CD4-positive, alpha-beta T cell (primary cell): ENCODE measurements around the gene RPLP2. TPM values are rescaled to one million over a fixed set of nuclear protein-coding genes. Genes with fewer than 3 reads are reported as not detected.

Experiments used
- ATAC-seq: fragments of 200-7000 bp; cut with Tn5 transposase; one replicate; pipeline ENCODE4 v1.10.0; 2022; ENCODE audit warnings: mild to moderate bottlenecking; ENCODE audit not compliant: poor library complexity
- CTCF ChIA-PET: fragments of 350-600 bp; sonication (Branson Sonifier 250); formaldehyde crosslinking; loops from one replicate; lab custom pipeline; 2021; ENCODE audit warnings: antibody characterized with exemption, inconsistent platforms; lab: Charles Lee
- POLR2A ChIA-PET: fragments of 350-600 bp; sonication (Branson Sonifier 250); formaldehyde crosslinking; loops from one replicate; lab custom pipeline; 2021; ENCODE audit warnings: antibody characterized with exemption, inconsistent platforms; lab: Charles Lee
- DNase-seq, 14 experiments: peaks; one replicate each; pipeline ENCODE4 v3.0.0-alpha.2; 2013 to 2020; ENCODE audit warnings: mixed read lengths in 2 of 14
- H3K27ac ChIP-seq, 2 donors: one replicate each; pipeline versions ENCODE4 v1.5.1 to v1.7.0; 2013; ENCODE audit warnings: low read length in 2 of 2, low read depth in 1 of 2, mild to moderate bottlenecking in 1 of 2
- H3K27me3 ChIP-seq, 2 experiments: 1 replicate in 1 of 2; 2 replicates in 1 of 2; pipeline versions ENCODE4 v1.6.1 to v1.7.0; 2013; ENCODE audit warnings: low read length in 2 of 2, control low read depth in 1 of 2, mild to moderate bottlenecking in 1 of 2, moderate library complexity in 1 of 2; ENCODE audit not compliant: insufficient read depth in 2 of 2, control insufficient read depth in 1 of 2
- H3K36me3 ChIP-seq: one replicate; pipeline ENCODE4 v1.6.1; 2013; ENCODE audit warnings: low read length, control low read depth; ENCODE audit not compliant: insufficient read depth
- H3K4me1 ChIP-seq: one replicate; pipeline ENCODE4 v1.6.1; 2013; ENCODE audit warnings: low read length, control low read depth; ENCODE audit not compliant: insufficient read depth
- H3K4me3 ChIP-seq: one replicate; pipeline ENCODE4 v1.5.1; 2013; ENCODE audit warnings: mild to moderate bottlenecking, low read length, moderate library complexity
- H3K9me3 ChIP-seq, 2 experiments: 1 replicate in 1 of 2; 2 replicates in 1 of 2; pipeline versions ENCODE4 v1.6.1 to v1.7.0; 2013; ENCODE audit warnings: low read length in 2 of 2, mild to moderate bottlenecking in 2 of 2, control low read depth in 1 of 2, moderate library complexity in 1 of 2; ENCODE audit not compliant: control insufficient read depth in 1 of 2, insufficient read depth in 1 of 2
- H3K27ac Mint-ChIP-seq: one replicate; pipeline ENCODE4 v1.8.0; 2020; ENCODE audit warnings: mixed read lengths
- H3K27me3 Mint-ChIP-seq: one replicate; pipeline ENCODE4 v1.8.0; 2021; ENCODE audit warnings: mixed read lengths
- H3K36me3 Mint-ChIP-seq: one replicate; pipeline ENCODE4 v1.8.0; 2021; ENCODE audit warnings: low read depth, mixed read lengths
- H3K4me1 Mint-ChIP-seq: one replicate; pipeline ENCODE4 v1.8.0; 2021; ENCODE audit warnings: low read depth, mixed read lengths
- H3K4me3 Mint-ChIP-seq: one replicate; pipeline ENCODE4 v1.8.0; 2020; ENCODE audit warnings: mild to moderate bottlenecking, mixed read lengths
- H3K9me3 Mint-ChIP-seq: one replicate; pipeline ENCODE4 v1.8.0; 2020; ENCODE audit warnings: mixed read lengths
- intact Hi-C, 2 experiments: fragments of 100-400 bp; cut with DNase I in 1 of 2; cut with micrococcal nuclease in 1 of 2; formaldehyde crosslinking; loops; one replicate each; pipeline versions ENCODE4 v1.15.1 to v1.9.0; 2023 to 2025; cut with DNase I, micrococcal nuclease
- total RNA-seq, 174 experiments: library from RNA in 2 of 174; stranded (reverse) in 2 of 174; gene quantifications; one replicate each; pipeline ENCODE4 v1.2.3 and lab custom pipeline; 2021 to 2026
- TF ChIP-seq, protein P1 (sequence below): fragments of 200-600 bp; IDR thresholded peaks from one replicate; pipeline ENCODE4 v1.8.0; 2022; ENCODE audit warnings: antibody characterized with exemption, mild to moderate bottlenecking

The RPLP2 gene
- total RNA-seq, 2 experiments from 2014 or later: 5,234 to 5,390 TPM

GRCh38 chr11:779955-780532 is 29.7 kb upstream of the RPLP2 start:
- H3K4me3 Mint-ChIP-seq: peak overlapping the region; percentile 70
- Histone ChIP-seq H3K9me3 (no peaks in the 10 kb centered on the region), H3K27me3 (no peaks in the 10 kb centered on the region), H3K4me1 (peaks cover 41% of the 10 kb centered on the region), H3K4me3 (no peak overlapping the region), H3K36me3 (no peaks in the 10 kb centered on the region), H3K27ac (no peak overlapping the region)
- TF ChIP-seq, protein P1, sequence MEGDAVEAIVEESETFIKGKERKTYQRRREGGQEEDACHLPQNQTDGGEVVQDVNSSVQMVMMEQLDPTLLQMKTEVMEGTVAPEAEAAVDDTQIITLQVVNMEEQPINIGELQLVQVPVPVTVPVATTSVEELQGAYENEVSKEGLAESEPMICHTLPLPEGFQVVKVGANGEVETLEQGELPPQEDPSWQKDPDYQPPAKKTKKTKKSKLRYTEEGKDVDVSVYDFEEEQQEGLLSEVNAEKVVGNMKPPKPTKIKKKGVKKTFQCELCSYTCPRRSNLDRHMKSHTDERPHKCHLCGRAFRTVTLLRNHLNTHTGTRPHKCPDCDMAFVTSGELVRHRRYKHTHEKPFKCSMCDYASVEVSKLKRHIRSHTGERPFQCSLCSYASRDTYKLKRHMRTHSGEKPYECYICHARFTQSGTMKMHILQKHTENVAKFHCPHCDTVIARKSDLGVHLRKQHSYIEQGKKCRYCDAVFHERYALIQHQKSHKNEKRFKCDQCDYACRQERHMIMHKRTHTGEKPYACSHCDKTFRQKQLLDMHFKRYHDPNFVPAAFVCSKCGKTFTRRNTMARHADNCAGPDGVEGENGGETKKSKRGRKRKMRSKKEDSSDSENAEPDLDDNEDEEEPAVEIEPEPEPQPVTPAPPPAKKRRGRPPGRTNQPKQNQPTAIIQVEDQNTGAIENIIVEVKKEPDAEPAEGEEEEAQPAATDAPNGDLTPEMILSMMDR: no peak
- H3K27me3 Mint-ChIP-seq: no peaks in the 10 kb centered on the region
- no peaks in the 10 kb centered on the region for H3K36me3 Mint-ChIP-seq
- ATAC-seq (no peak), DNase-seq (no peak)
- H3K9me3 Mint-ChIP-seq: no peaks in the 10 kb centered on the region
- POLR2A ChIA-PET: interaction anchor here (1.5 kb wide), 1 partner anchor 205 kb away, joined by 3 read pairs; no protein-coding TSS in a partner anchor
- CTCF ChIA-PET: no interaction called here
- intact Hi-C loops: loop anchor here in 1 of 2 experiments (2.0 kb wide), 1 partner anchor 15 kb away; no protein-coding TSS in a partner anchor
- no peak overlapping the region for H3K27ac Mint-ChIP-seq
- H3K4me1 Mint-ChIP-seq: peaks cover 19% of the 10 kb centered on the region

DNA sequence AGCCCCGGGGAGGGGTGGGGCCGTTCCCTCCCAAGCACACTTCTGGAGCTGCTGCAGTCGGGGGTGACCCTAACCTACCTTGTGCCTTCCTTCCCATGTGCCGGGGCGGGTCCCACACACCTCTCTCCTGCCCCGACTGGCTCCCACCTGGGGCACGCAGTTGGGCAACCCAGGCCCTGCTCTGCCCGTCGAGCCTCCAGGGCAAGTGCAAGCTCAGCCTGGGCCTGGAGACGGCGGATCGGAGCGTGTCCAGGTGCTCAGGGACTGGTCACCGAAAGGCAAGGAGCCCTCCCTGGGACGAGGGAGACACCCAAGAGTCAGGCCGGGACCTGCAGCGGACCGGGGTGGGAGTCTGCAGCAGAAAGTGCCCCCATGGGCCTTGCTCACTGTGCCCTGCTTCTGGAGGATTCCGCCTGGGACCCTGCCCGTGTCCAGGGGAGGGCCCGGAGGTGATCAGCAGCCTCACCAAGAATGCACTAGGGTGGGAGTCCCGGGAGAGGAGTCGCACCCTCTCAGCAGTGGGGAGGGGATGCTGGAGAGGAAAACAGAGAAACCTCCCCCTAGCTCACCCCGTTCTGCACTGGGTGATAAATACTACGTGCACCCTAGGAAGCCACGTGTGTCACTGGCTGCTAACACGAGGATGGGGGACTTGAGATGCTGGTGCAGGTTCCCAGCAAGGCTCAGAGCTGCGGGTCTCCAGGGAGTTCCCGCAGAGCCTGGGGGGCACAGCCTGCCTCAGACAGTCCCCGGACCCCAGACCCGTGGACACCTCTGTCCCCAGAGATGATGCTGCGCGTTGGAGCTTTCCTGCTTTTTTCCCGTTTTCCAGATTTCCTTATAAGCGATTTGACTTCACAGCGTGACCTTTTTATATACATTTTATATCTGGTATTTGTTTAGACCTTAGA is 27.2 kb upstream of the RPLP2 start:
- POLR2A ChIA-PET: interaction anchor here (1.0 kb wide), 1 partner anchor 87 kb away, joined by 3 read pairs; the partner anchor contains the start of genes DEAF1 and TMEM80
- H3K4me1 Mint-ChIP-seq: peaks cover 8% of the 10 kb centered on the region
- H3K4me3 Mint-ChIP-seq: no peak overlapping the region
- intact Hi-C loops: no loop called here
- TF ChIP-seq, protein P1: no peak
- CTCF ChIA-PET: no interaction called here
- H3K27me3 ChIP-seq: no peaks in the 10 kb centered on the region
- no peaks in the 10 kb centered on the region for H3K36me3 ChIP-seq
- H3K27ac ChIP-seq: no peak overlapping the region
- peak in 1 of 14 experiments; percentile 25 for DNase-seq
- H3K4me1 ChIP-seq: peaks cover 23% of the 10 kb centered on the region
- no peaks in the 10 kb centered on the region for H3K9me3 Mint-ChIP-seq
- H3K4me3 ChIP-seq: no peak overlapping the region
- ATAC-seq: no peak
- H3K9me3 ChIP-seq: no peaks in the 10 kb centered on the region
- no peaks in the 10 kb centered on the region for H3K36me3 Mint-ChIP-seq
- H3K27me3 Mint-ChIP-seq: no peaks in the 10 kb centered on the region
- H3K27ac Mint-ChIP-seq: no peak overlapping the region

DNA sequence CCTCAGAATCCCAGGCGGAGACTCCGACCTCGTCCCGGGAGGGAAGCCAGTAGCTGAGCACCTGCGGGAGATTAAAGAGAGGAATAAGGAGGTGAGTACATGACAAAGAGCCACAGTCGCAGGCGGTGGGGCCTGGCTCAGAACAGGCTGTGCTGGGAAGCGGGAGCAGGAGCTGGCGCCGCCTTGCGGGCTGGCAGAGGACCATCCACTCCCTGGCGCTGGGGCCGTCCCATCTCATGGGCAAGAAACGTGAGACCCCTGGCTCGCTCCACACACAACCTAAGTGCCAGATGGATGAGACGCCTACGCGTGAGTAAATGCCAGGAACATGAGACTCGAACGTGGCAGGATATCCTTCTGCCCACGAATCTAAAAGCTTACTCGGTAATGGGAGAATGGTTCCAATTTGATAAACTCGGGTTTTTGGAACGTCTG is 26.2 kb upstream of the RPLP2 start:
- intact Hi-C loops: no loop called here
- H3K4me1 Mint-ChIP-seq: peaks cover 8% of the 10 kb centered on the region
- H3K9me3 ChIP-seq: no peaks in the 10 kb centered on the region
- H3K4me3 Mint-ChIP-seq: no peak overlapping the region
- ATAC-seq: peak; percentile 90
- DNase-seq: peak in 5 of 14 experiments; percentile 31 to 50 (median 42)
- H3K27me3 Mint-ChIP-seq: no peaks in the 10 kb centered on the region
- POLR2A ChIA-PET: interaction anchor here (0.7 to 1.0 kb wide), 2 partner anchors 13 to 88 kb away, joined by 3 read pairs; partner anchors contain the start of genes DEAF1 and TMEM80
- H3K36me3 ChIP-seq: no peaks in the 10 kb centered on the region
- H3K4me1 ChIP-seq: peaks cover 22% of the 10 kb centered on the region
- CTCF ChIA-PET: interaction anchor here (0.7 kb wide), 1 partner anchor 85 kb away, joined by 3 read pairs; no protein-coding TSS in a partner anchor
- no peak overlapping the region for H3K27ac Mint-ChIP-seq
- H3K9me3 Mint-ChIP-seq: no peaks in the 10 kb centered on the region
- no peaks in the 10 kb centered on the region for H3K36me3 Mint-ChIP-seq
- TF ChIP-seq, protein P1: peak; percentile 47
- no peaks in the 10 kb centered on the region for H3K27me3 ChIP-seq
- H3K4me3 ChIP-seq: no peak overlapping the region
- H3K27ac ChIP-seq: no peak overlapping the region
